ENCODE data around the gene SAP30BP. TPM values are rescaled to one million over a fixed set of nuclear protein-coding genes. Genes with fewer than 3 reads are reported as not detected.
A peak's percentile ranks its signal among the peaks of the same experiment; 100 is the strongest.

The SAP30BP gene
- total RNA-seq, 2 donors from 2014 or later: 47.2 to 73.8 TPM

DNA sequence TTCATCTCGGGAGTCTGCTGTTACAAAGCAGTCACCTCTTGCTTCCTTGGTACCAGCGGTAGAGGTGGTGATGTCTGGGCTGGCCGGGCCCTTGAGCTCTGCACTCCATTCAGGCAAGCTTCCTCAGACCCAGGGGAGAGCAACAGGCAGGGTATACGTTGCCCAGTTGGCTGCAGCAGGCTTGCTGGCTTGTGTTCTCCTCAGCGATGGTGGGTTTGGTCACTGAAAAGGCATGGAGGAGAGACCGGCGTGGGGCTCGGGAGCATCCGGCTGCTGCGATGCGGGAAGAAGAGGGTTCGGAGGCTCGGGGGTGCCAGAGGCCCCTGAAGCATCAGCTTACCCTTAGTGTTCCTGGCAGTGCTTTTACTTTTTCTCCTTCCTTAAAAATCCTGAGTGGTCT lies 25.8 kb downstream of the SAP30BP start:
- H3K9me3 ChIP-seq: no peaks in the 10 kb centered on the region
- peaks cover 74% of the 10 kb centered on the region for H3K4me1 ChIP-seq
- H3K27ac ChIP-seq: peak overlapping the region in 3 of 4 donors; percentile 74 to 86 (median 84)
- no peak overlapping the region for H3K4me3 ChIP-seq
- DNase-seq (no peak), ATAC-seq (no peak)
- WGBS, 2 donors: 87 to 91% methylated on average over 13 of the region's 13 CpGs
- no peaks in the 10 kb centered on the region for H3K27me3 ChIP-seq
- TF ChIP-seq, protein P1, sequence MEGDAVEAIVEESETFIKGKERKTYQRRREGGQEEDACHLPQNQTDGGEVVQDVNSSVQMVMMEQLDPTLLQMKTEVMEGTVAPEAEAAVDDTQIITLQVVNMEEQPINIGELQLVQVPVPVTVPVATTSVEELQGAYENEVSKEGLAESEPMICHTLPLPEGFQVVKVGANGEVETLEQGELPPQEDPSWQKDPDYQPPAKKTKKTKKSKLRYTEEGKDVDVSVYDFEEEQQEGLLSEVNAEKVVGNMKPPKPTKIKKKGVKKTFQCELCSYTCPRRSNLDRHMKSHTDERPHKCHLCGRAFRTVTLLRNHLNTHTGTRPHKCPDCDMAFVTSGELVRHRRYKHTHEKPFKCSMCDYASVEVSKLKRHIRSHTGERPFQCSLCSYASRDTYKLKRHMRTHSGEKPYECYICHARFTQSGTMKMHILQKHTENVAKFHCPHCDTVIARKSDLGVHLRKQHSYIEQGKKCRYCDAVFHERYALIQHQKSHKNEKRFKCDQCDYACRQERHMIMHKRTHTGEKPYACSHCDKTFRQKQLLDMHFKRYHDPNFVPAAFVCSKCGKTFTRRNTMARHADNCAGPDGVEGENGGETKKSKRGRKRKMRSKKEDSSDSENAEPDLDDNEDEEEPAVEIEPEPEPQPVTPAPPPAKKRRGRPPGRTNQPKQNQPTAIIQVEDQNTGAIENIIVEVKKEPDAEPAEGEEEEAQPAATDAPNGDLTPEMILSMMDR (IDR thresholded peaks at IDR 0.05): no peak
- no peak for TF ChIP-seq POLR2A (IDR thresholded peaks at IDR 0.05)
- peaks cover 0 to 3% of the 10 kb centered on the region in 2 donors for H3K36me3 ChIP-seq (replicated peaks in 1 of 2; ENCODE audit: insufficient read depth in 1 of 2, low read depth in 2 of 2)
- intact Hi-C loops (cut with DNase I): no loop called here

DNA sequence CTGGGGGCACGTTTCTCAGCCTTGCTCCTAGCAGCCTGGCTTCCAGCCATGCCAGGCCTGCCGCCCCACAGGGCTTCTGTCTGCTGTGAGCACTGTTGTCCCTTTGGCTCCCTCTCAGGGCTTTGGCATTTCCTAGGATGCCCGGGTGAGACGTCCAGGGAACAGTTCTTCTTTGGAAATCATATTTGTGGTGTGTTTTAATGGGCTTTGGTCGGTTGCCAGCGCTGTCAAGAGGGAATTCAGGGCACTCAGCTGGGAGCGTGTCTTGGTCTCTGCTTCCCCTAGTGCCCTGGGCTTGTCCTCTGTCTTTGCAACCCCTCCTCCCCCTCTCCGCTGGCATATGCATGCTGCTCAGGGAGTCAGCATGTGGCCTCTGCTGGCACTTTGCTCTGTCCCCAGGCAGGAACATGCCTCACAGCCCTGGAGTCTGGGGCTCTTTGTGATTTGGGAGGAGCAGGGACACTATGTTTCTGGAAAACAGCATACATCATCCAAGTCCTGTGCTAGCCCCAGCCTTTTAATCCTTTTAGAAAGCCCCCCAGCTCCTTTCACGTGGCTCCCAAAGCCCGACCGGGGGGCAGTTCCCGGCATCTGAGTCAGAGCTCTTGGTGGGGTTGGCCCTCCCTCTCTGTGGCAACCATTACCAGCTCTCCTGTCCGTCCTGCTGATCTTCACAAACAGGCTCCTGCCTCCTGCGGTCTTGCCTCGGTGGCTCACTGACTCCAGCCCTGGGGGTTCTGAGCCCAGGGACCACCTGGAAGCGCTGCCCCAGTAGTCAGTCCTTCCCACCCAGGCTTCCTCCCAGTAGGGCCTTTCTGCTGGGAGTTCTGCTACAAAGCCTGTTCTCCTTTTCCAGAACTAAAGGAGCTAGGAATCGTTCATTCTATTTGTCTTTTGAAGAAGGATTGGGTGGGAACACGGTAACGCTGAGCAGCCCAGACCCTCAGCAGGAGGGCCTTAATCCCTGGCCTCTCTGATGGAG lies 26.7 kb downstream of the SAP30BP start:
- peak overlapping the region; percentile 27 to 86 (median 79) for H3K27ac ChIP-seq

DNA sequence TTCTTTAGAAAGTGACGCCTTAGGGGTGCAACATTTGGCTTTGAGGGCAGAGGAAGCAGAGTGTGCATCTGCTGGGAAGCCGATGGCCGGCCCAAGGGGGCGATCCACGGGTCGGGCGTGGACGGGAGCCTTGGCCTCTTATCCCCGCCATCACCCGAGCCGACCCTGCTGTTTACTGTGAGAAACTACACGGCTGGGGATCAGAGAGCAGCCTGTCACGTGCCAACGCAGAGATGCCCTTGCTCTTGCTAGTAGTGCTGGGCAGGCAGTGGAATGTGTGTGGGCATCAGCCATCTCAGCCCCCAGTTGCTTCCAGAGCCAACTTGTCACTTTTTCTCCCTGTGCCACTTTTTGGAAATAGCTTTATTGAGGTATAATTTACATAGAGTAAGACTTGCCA lies 27.4 kb downstream of the SAP30BP start:
- WGBS, 2 donors: 55 to 76% methylated on average over 3 to 14 of the region's 14 CpGs
- no peaks in the 10 kb centered on the region for H3K9me3 ChIP-seq
- peak overlapping the region; percentile 27 to 86 (median 79) for H3K27ac ChIP-seq
- ATAC-seq (no peak), DNase-seq (no peak)
- peaks cover 0 to 3% of the 10 kb centered on the region in 2 donors for H3K36me3 ChIP-seq (replicated peaks in 1 of 2; ENCODE audit: insufficient read depth in 1 of 2, low read depth in 2 of 2)
- intact Hi-C loops (cut with DNase I): no loop called here
- H3K4me3 ChIP-seq: no peak overlapping the region
- peaks cover 87% of the 10 kb centered on the region for H3K4me1 ChIP-seq
- TF ChIP-seq, protein P1 (IDR thresholded peaks at IDR 0.05): no peak
- no peak for TF ChIP-seq POLR2A (IDR thresholded peaks at IDR 0.05)
- H3K27me3 ChIP-seq: no peaks in the 10 kb centered on the region

More for the DNA sequence above, 26.7 kb downstream of the SAP30BP start:
- ATAC-seq (peak; percentile 18), DNase-seq (peak; percentile 57 to 81 (median 73))
- peaks cover 81% of the 10 kb centered on the region for H3K4me1 ChIP-seq
- no peaks in the 10 kb centered on the region for H3K27me3 ChIP-seq
- peaks cover 0 to 3% of the 10 kb centered on the region in 2 donors for H3K36me3 ChIP-seq (replicated peaks in 1 of 2; ENCODE audit: insufficient read depth in 1 of 2, low read depth in 2 of 2)
- peak in 1 of 3 donors; percentile 38 for TF ChIP-seq POLR2A (IDR thresholded peaks at IDR 0.05)
- TF ChIP-seq, protein P1 (IDR thresholded peaks at IDR 0.05): peak in 2 of 7 experiments; percentile 9 to 22
- intact Hi-C loops (cut with DNase I): no loop called here
- H3K9me3 ChIP-seq: no peaks in the 10 kb centered on the region
- no peak overlapping the region for H3K4me3 ChIP-seq
- WGBS, 2 donors: 54 to 65% methylated on average over 14 to 19 of the region's 19 CpGs

DNA sequence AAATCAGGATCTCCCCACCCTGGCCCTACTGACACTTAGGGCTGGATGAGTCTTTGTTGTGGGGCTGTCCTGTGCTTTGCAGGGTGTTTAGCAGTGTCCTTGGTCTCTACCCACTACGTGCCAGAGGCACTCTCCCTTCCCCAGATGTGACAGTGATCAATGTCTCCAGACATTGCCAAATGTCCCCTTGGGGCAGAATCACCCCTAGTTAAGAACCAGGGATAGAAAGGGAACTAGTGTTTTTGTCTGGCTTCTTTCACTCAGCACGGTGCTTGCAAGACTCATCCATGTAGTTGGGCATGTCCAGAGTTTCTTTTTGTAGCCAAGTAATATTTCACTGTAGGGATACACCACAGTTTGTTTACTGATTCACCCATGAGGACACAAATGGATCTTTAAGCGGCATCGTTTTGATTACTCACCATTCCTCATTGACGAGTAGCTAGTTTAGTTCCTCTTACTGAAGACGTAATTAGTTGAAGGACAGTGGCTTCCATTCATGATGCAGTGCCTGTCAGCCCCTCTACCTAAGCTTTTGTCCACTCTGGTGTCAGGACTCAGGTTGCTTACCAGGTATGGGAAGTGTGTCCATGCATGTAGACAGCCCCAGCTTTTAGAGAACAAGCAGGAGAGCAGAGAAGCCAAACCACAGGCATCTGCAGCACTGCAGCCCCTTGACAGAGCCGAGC lies 28.1 kb downstream of the SAP30BP start:
- Histone ChIP-seq H3K27me3 (no peaks in the 10 kb centered on the region), H3K4me1 (peaks cover 93% of the 10 kb centered on the region), H3K27ac (peak overlapping the region in 3 of 4 donors; percentile 74 to 86 (median 84)), H3K9me3 (no peaks in the 10 kb centered on the region), H3K4me3 (no peak overlapping the region), H3K36me3 (replicated peaks in 1 of 2; ENCODE audit: insufficient read depth in 1 of 2, low read depth in 2 of 2) (peaks cover 0 to 3% of the 10 kb centered on the region in 2 donors)
- intact Hi-C loops (cut with DNase I): no loop called here
- DNase-seq (no peak), ATAC-seq (no peak)
- TF ChIP-seq, protein P1 (IDR thresholded peaks at IDR 0.05): no peak
- TF ChIP-seq POLR2A (IDR thresholded peaks at IDR 0.05): no peak
- WGBS, 2 donors: 76 to 89% methylated on average over 7 of the region's 7 CpGs

Measured in body of pancreas (tissue), 4 donors.